Common myeloid progenitor, CD34-positive (primary cell): ENCODE results near the gene MND1.
A peak's percentile ranks its signal among the peaks of the same experiment; 100 is the strongest.
"Not testable (repeated sequence)": the region's sequence is repeated elsewhere in the genome, so short reads cannot be mapped to it uniquely, and the experiment has no call there.

Experiments
- CTCF ChIA-PET: fragments of 350-600 bp; sonication (Branson Sonifier 250); formaldehyde crosslinking; loops from one replicate; lab custom pipeline; 2021; ENCODE audit warnings: antibody characterized with exemption; lab: Charles Lee
- POLR2A ChIA-PET: fragments of 350-600 bp; sonication (Branson Sonifier 250); formaldehyde crosslinking; loops from one replicate; lab custom pipeline; 2021; ENCODE audit warnings: antibody characterized with exemption; lab: Charles Lee
- DNase-seq, 3 donors: peaks; one replicate each; pipeline versions ENCODE4 v3.0.0 to v3.0.0-alpha.2; 2013
- H3K27ac ChIP-seq, 2 experiments: 1 replicate in 1 of 2; 2 replicates in 1 of 2; pipeline ENCODE4 v1.7.0; 2013; ENCODE audit warnings: inconsistent platforms in 2 of 2, low read length in 2 of 2, mild to moderate bottlenecking in 2 of 2, low read depth in 1 of 2, moderate library complexity in 1 of 2; ENCODE audit not compliant: severe bottlenecking in 2 of 2, insufficient read depth in 1 of 2, poor library complexity in 1 of 2
- H3K27me3 ChIP-seq, 5 experiments: replicated peaks in 2 of 5; 1 replicate in 3 of 5; 2 replicates in 2 of 5; pipeline versions ENCODE4 v1.6.1 to v1.7.0; 2013; ENCODE audit warnings: low read length in 4 of 5, mild to moderate bottlenecking in 2 of 5, moderate library complexity in 2 of 5, inconsistent platforms in 1 of 5; ENCODE audit not compliant: insufficient read depth in 5 of 5, control insufficient read depth in 4 of 5
- H3K36me3 ChIP-seq, 4 experiments: 1 replicate in 2 of 4; 2 replicates in 2 of 4; pipeline versions ENCODE4 v1.6.1 to v1.7.0; 2013; ENCODE audit warnings: low read length in 3 of 4, control low read depth in 1 of 4, mild to moderate bottlenecking in 1 of 4; ENCODE audit not compliant: control insufficient read depth in 4 of 4, insufficient read depth in 4 of 4
- H3K4me1 ChIP-seq, 4 experiments: 1 replicate in 3 of 4; 2 replicates in 1 of 4; pipeline versions ENCODE4 v1.6.1 to v1.7.1; 2013; ENCODE audit warnings: low read length in 3 of 4, mild to moderate bottlenecking in 3 of 4, control low read depth in 1 of 4, inconsistent platforms in 1 of 4, moderate library complexity in 1 of 4; ENCODE audit not compliant: control insufficient read depth in 4 of 4, insufficient read depth in 4 of 4; ENCODE audit errors: control extremely low read depth in 1 of 4
- H3K4me3 ChIP-seq, 7 experiments: 1 replicate in 4 of 7; 2 replicates in 3 of 7; pipeline versions ENCODE4 v1.5.1 to v1.7.0; 2013; ENCODE audit warnings: mild to moderate bottlenecking in 7 of 7, low read length in 6 of 7, moderate library complexity in 6 of 7, inconsistent platforms in 2 of 7, low read depth in 2 of 7, control low read depth in 1 of 7; ENCODE audit not compliant: insufficient read depth in 4 of 7, control insufficient read depth in 1 of 7; ENCODE audit errors: extremely low read depth in 1 of 7
- H3K9me3 ChIP-seq, 5 experiments: 1 replicate in 4 of 5; 2 replicates in 1 of 5; pipeline versions ENCODE4 v1.6.1 to v1.7.1; 2013; ENCODE audit warnings: low read length in 4 of 5, mild to moderate bottlenecking in 2 of 5, inconsistent platforms in 1 of 5, low read depth in 1 of 5, moderate library complexity in 1 of 5; ENCODE audit not compliant: control insufficient read depth in 4 of 5, insufficient read depth in 2 of 5; ENCODE audit errors: control extremely low read depth in 1 of 5
- WGBS: methylation state at CpG from one replicate; pipeline ENCODE4 v1.1.5; 2013; ENCODE audit not compliant: insufficient coverage; 5-methylcytosine and 5-hydroxymethylcytosine counted together

MND1 gene

DNA sequence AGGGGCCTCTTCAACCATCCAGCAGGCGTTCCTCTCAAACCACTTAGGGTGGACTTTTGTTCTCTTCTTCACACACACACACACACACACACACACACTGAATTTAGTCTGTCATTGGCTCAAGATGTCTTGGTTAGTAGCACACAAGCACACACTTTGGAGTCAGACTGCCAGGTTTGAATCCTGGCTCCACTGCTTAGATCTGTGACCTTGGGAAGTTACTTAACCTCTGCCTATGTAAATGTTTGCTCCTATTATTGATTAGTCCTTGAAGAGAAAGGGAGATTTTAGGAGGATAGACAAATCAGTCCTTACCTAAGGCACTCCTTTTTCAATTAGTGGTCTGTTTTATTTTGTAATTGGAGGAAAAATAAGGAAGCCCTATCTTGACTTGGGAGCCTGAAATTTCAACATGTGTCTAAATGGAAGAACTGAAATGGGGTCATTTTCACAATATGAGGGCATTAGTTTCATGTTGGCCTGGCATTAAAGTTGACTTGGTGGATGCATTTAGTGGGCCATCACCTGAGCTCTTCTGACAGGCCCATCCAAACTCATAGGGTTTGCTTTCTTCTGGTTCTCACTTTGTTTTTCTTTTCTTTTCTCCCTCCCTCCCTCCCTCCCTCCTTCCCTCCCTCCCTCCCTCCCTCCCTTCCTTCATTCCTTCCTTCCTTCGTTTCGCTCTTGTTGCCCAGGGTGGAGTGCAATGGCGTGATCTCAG, 108.3 kb downstream of the MND1 start:
- 89% methylated on average over 1 of the region's 4 CpGs for WGBS
- CTCF ChIA-PET: no interaction called here
- no peak for DNase-seq

DNA sequence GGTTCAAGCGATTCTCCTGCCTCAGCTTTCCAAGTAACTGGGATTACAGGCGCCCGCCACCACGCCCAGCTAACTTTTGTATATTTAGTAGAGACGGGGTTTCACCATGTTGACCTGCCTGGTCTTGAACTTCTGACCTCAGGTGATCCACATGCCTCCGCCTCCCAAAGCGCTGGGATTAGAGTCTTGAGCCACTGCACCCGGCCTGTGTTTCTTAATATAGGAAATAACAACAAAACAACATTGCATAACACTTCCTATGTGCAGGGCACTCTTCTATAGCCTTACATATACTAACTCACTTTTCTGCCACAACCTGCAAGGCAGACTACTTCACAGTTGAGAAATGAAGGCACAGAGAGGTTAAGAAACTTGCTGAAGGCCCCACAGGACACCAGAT, 108.9 kb downstream of the MND1 start:
- no peak overlapping the region for H3K4me3 ChIP-seq
- H3K9me3 ChIP-seq: no peaks in the 10 kb centered on the region
- POLR2A ChIA-PET: no interaction called here
- peaks cover 3 to 20% (median 7%) of the 10 kb centered on the region in 4 experiments for H3K4me1 ChIP-seq
- H3K27me3 ChIP-seq: no peaks in the 10 kb centered on the region
- CTCF ChIA-PET: no interaction called here
- H3K36me3 ChIP-seq: no peaks in the 10 kb centered on the region
- no peak for DNase-seq
- WGBS: 100% methylated on average over 1 of the region's 8 CpGs
- H3K27ac ChIP-seq: no peak overlapping the region

More for the DNA sequence above, 108.3 kb downstream of the MND1 start:
- H3K4me3 ChIP-seq: no peak overlapping the region
- peaks cover 3 to 20% (median 7%) of the 10 kb centered on the region in 4 experiments for H3K4me1 ChIP-seq
- H3K9me3 ChIP-seq: no peaks in the 10 kb centered on the region
- no peaks in the 10 kb centered on the region for H3K36me3 ChIP-seq
- H3K27me3 ChIP-seq: no peaks in the 10 kb centered on the region
- H3K27ac ChIP-seq: no peak overlapping the region
- POLR2A ChIA-PET: interaction anchor here (1.1 kb wide), 1 partner anchor 1577 kb away, joined by 5 read pairs; no protein-coding TSS in a partner anchor

DNA sequence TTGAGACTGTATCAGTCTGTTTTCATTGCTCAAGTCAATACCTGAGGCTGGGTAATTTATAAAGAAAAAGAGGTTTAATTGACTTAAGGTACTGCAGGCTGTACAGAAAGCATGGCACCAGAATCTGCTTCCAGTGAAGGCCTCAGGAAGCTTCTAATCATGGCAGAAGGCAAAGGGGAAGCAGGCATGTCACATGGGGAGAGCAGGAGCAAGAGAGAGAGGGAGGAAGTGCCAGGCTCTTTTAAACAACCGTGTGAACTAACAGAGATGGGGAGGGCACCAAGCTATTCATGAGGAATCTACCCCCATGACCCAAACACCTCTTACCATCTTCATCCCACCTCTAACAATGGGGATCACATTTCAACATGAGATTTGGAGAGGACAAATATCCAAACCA, 114.5 kb downstream of the MND1 start:
- DNase-seq: no peak
- H3K27ac ChIP-seq: no peak overlapping the region
- CTCF ChIA-PET: interaction anchor here (0.6 kb wide), 1 partner anchor 10 kb away, joined by 3 read pairs; no protein-coding TSS in a partner anchor
- no CpG with 5 or more reads among the region's 1 CpG for WGBS
- POLR2A ChIA-PET: no interaction called here
- no peaks in the 10 kb centered on the region for H3K27me3 ChIP-seq
- H3K4me3 ChIP-seq: no peak overlapping the region
- no peaks in the 10 kb centered on the region for H3K36me3 ChIP-seq
- peaks cover 0 to 1% (median under 1%) of the 10 kb centered on the region in 4 experiments for H3K4me1 ChIP-seq
- H3K9me3 ChIP-seq: no peaks in the 10 kb centered on the region

DNA sequence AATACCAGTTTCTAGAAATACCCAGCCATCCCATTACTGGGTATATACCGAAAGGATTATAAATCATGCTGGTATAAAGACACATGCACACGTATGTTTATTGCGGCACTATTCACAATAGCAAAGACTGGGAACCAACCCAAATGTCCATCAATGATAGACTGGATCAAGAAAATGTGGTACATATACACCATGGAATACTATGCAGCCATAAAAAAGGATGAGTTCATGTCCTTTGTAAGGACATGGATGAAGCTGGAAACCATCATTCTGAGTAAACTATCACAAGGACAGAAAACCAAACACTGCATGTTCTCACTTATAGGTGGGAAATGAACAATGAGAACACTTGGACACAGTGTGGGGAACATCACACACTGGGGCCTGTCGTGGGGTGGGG, 117.1 kb downstream of the MND1 start:
- H3K9me3 ChIP-seq, POLR2A ChIA-PET, H3K27ac ChIP-seq, H3K4me3 ChIP-seq, H3K36me3 ChIP-seq, H3K27me3 ChIP-seq, DNase-seq, CTCF ChIA-PET: not testable (repeated sequence)
- 100% methylated on average over 1 of the region's 4 CpGs for WGBS
- H3K4me1 ChIP-seq: peaks cover 7 to 14% (median 9%) of the 10 kb centered on the region in 4 experiments

DNA sequence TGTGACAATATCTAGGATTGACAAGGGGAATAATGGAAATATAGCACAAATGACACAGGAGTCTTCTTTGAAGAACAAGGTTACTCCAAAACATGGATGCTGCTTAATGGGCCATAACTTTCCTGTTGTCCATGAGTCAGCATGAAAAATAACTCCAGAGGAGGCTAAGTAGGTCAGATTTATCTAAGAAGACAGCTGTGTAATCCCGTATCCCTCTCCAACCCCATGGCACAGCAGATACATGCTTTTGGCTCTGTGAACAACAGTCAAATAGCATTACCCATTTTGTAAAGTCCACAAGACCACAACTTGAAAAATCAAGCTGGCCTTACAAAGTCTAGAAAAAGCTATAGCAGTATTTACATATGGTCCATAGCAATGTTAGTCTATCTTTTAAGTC, 119.6 kb downstream of the MND1 start:
- no peaks in the 10 kb centered on the region for H3K27me3 ChIP-seq
- H3K9me3 ChIP-seq: no peaks in the 10 kb centered on the region
- ChIA-PET POLR2A (no interaction called here), CTCF (interaction anchor here (1.3 to 3.3 kb wide), 2 partner anchors 9 to 67 kb away, joined by 3 to 12 read pairs; no protein-coding TSS in a partner anchor)
- H3K36me3 ChIP-seq: no peaks in the 10 kb centered on the region
- no peak overlapping the region for H3K27ac ChIP-seq
- DNase-seq: peak in 2 of 3 donors; percentile 54 to 69
- H3K4me3 ChIP-seq: no peak overlapping the region
- peaks cover 18 to 37% (median 27%) of the 10 kb centered on the region in 4 experiments for H3K4me1 ChIP-seq
- 100% methylated on average over 1 of the region's 1 CpG for WGBS
